AG04449 (cell line): ENCODE measurements around the gene EFNA5.

Experiments
- CTCF ChIA-PET: fragments of 350-600 bp; formaldehyde crosslinking; extraction: SDS; loops from one replicate; lab custom pipeline; 2021; ENCODE audit warnings: antibody characterized with exemption; lab: Yijun Ruan, JAX
- POLR2A ChIA-PET: fragments of 400-600, 350-600 bp; formaldehyde crosslinking; extraction: SDS; loops from one replicate; lab custom pipeline; 2020; ENCODE audit warnings: antibody characterized with exemption, inconsistent platforms; lab: Yijun Ruan, JAX
- DNase-seq: peaks from one replicate; pipeline ENCODE4 v3.0.0-alpha.2; 2010; ENCODE audit warnings: low read depth, low spot score
- H3K4me3 ChIP-seq: 2 replicates; pipeline ENCODE4 v1.5.1; 2011; ENCODE audit warnings: low read depth, mild to moderate bottlenecking, control low read depth, low read length
- CTCF ChIP-seq: IDR thresholded peaks from one replicate; pipeline ENCODE4 v1.5.1; 2011; ENCODE audit warnings: mild to moderate bottlenecking, moderate library complexity, low read length, control low read depth, inconsistent platforms; ENCODE audit not compliant: insufficient read depth; ENCODE audit errors: missing control alignments

The EFNA5 gene

DNA sequence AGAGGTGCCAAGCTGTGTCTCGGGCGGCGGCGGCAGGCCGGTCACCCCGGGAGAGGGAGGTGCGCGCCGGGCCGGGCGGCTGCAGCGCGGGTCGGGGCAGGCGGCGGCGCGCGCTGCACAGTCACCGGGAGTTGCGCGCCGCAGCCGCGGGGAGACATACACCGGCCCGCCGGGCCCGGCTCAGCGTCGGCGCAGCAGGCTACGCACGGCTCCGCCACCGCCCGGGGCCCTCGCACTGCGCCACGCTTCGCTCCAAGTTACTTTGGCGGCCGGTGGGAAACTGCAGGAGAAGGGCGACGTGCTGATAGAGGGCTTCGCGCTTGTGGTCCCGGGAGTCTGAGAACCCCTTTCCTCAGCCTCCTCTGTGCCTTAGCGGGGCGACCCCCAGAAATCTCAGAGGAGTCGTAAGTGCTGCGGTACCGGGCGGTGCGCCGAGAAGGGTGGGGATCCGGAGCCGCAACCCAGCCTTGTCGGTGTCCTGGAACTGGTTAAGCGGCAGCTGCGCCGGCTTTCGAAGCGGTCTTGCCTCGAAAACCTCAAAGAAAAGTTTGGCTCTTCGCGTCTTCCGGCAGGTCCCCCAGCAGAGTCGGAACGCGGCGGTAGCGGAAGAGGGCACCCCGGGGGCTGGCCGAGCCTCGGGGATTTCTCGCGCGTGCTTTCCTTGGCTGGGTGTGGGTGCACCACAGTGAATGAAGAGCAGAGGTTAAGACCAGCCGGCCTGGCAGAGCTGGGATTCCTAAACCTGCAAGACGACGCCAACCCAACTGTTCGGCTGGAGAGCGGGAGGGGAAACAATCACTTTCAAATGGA, at the start of gene EFNA5:
TSS of gene EFNA5 (minus strand) at position 6 of the 810 bp plus-strand sequence.
- no peak for TF ChIP-seq CTCF
- ChIA-PET CTCF (interaction anchor here (1.0 kb wide), 1 partner anchor 99 kb away, joined by 3 read pairs; no protein-coding TSS in a partner anchor), POLR2A (interaction anchor here (0.7 kb wide), 1 partner anchor 200 kb away, joined by 4 read pairs; no protein-coding TSS in a partner anchor)
- no peak for DNase-seq
- peak within 1 kb of the TSS; percentile 63 for H3K4me3 ChIP-seq

DNA sequence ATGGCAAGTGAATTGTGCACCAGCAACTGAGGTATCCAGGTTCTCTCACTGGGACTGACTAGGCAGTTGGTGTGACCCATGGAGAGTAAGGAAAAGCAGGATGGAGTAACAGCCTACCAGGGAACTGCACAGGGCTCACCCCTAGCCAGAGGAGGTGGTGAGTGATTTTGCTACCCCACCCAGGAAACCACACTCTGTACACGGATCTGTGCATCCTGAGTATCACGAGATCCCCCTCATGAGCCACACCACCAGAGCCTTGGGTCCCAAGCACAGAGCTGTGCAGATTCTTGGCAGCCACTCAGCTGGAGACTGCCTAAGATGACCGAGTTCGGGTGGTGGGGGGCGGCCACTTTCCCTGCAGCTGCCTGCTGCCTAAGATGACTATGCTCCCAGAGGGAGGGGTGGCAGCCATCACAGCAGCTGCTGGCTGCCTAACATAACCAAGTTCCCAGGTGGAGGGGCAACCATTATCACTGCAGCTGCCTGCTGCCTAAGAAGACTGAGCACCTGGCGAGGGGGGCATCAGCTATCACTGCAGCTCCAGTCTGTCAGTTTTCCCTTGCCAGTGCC, 48.4 kb upstream of the EFNA5 start:
- no peak overlapping the region for H3K4me3 ChIP-seq
- DNase-seq = no peak
- ChIA-PET CTCF (no interaction called here), POLR2A (no interaction called here)
- no peak for TF ChIP-seq CTCF

DNA sequence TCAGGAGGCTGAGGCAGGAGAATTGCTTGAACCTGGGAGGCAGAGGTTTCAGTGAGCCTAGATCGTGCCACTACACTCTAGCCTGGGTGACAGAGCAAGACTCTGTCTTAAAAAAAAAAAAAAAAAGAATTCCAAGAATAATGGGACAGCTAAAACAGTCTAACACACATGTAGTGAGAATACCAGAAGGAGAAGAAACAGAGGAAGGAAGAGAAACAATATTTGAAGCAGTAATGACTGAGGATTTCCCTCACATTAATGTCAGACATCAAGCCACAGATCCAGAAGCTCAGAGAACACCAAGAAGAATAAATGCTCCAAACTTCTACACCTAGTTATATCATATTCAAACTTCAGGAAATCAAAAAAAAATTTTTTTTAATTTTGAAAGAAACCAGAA, 47.1 kb upstream of the EFNA5 start:
- DNase-seq = no peak
- POLR2A ChIA-PET = no interaction called here
- TF ChIP-seq CTCF = no peak
- H3K4me3 ChIP-seq = no peak overlapping the region
- CTCF ChIA-PET = no interaction called here

DNA sequence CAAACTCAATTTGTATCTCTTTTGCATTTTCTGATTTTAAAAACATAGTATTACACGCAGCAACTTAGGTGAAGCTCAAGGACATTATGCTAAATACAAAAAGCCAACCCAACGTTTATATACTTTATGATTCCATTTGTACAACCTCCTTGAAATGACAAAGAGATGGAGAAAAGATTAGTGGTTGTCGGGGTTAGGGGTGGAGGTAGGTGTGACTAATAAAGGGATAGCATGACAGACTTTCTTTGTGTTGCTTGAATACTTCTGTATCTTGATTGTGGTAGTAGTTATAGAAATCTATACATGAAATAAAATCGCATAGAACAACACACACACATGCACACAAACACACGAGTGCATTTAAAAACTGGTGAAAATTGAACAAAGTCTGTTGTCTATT, 42.5 kb upstream of the EFNA5 start:
- ChIA-PET CTCF (no interaction called here), POLR2A (no interaction called here)
- DNase-seq = no peak
- no peak for TF ChIP-seq CTCF
- no peak overlapping the region for H3K4me3 ChIP-seq

DNA sequence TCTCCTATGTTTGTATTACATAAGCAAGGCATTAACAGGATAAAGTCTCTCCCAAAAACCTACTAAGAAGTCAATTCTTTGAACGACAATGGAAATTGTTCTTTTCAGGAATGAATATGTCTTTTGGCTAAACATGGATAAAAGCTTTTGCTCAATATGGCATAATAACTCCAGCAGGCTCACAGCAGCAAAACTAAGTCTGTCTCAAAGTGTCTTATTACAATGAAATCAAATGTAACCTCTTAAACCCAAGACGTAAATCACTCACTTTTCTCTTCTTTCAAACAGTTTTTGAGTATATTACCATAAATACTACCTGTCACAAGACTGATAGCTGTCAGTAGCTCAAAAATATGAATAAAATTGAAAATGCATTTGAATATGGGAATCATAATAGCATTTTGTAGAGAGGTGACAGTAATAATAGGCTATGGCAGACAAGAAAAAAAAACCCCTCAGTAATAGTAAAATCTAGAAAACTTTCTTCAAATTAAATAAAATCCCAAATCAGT, 41.7 kb upstream of the EFNA5 start:
- CTCF ChIA-PET = no interaction called here
- POLR2A ChIA-PET = no interaction called here

More for the DNA sequence above, 41.7 kb upstream of the EFNA5 start:
- TF ChIP-seq CTCF = no peak
- no peak for DNase-seq
- H3K4me3 ChIP-seq = no peak overlapping the region
